ENCODE data around the gene RGL1. TPM values are rescaled to one million over a fixed set of nuclear protein-coding genes. Genes with fewer than 3 reads are reported as not detected.

Gene RGL1
- total RNA-seq, 1 experiment from 2014 or later = 74.0 TPM

- ChIA-PET CTCF (no interaction called here), POLR2A (ENCODE audit: low non-redundant PET) (no interaction called here)
- Histone ChIP-seq H3K36me3 (ENCODE audit: insufficient read depth, low read length, poor library complexity, severe bottlenecking) (peaks cover 14% of the 10 kb centered on the region), H3K9me3 (ENCODE audit: low read depth, low read length, poor library complexity, severe bottlenecking) (no peaks in the 10 kb centered on the region), H3K27ac (ENCODE audit: low read depth, low read length, poor library complexity, severe bottlenecking) (peak overlapping the region; percentile 82), H3K4me3 (ENCODE audit: low read depth, low read length, poor library complexity, severe bottlenecking) (peak overlapping the region; percentile 5), H3K27me3 (replicated peaks; ENCODE audit: insufficient read depth, low read depth, low read length, poor library complexity) (no peaks in the 10 kb centered on the region), H3K4me1 (ENCODE audit: insufficient read depth, low read length, poor library complexity, severe bottlenecking) (peaks cover 74% of the 10 kb centered on the region)
- BruUV-seq (replicated peaks) = no TSS peak
- no peak for DNase-seq (ENCODE audit: low spot score)
- intact Hi-C loops (cut with micrococcal nuclease; ENCODE audit: unreplicated experiment) = no loop called here
- TF ChIP-seq, protein P1, sequence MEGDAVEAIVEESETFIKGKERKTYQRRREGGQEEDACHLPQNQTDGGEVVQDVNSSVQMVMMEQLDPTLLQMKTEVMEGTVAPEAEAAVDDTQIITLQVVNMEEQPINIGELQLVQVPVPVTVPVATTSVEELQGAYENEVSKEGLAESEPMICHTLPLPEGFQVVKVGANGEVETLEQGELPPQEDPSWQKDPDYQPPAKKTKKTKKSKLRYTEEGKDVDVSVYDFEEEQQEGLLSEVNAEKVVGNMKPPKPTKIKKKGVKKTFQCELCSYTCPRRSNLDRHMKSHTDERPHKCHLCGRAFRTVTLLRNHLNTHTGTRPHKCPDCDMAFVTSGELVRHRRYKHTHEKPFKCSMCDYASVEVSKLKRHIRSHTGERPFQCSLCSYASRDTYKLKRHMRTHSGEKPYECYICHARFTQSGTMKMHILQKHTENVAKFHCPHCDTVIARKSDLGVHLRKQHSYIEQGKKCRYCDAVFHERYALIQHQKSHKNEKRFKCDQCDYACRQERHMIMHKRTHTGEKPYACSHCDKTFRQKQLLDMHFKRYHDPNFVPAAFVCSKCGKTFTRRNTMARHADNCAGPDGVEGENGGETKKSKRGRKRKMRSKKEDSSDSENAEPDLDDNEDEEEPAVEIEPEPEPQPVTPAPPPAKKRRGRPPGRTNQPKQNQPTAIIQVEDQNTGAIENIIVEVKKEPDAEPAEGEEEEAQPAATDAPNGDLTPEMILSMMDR (conservative IDR thresholded peaks at IDR 0.05; ENCODE audit: low read depth, low read length) = no peak
- no peak for TF ChIP-seq EZH2 (IDR thresholded peaks at IDR 0.05; ENCODE audit: borderline replicate concordance, low read depth, low read length, poor library complexity, severe bottlenecking)
Measured at GRCh38 chr1:183810121-183810520, 5.2 kb downstream of the RGL1 start.

- no peaks in the 10 kb centered on the region for H3K27me3 ChIP-seq (replicated peaks; ENCODE audit: insufficient read depth, low read depth, low read length, poor library complexity)
- CTCF ChIA-PET = no interaction called here
- no peak for DNase-seq (ENCODE audit: low spot score)
- TF ChIP-seq, protein P1 (conservative IDR thresholded peaks at IDR 0.05; ENCODE audit: low read depth, low read length) = no peak
- no peak for TF ChIP-seq EZH2 (IDR thresholded peaks at IDR 0.05; ENCODE audit: borderline replicate concordance, low read depth, low read length, poor library complexity, severe bottlenecking)
- H3K4me3 ChIP-seq (ENCODE audit: low read depth, low read length, poor library complexity, severe bottlenecking) = peak overlapping the region; percentile 2
- H3K27ac ChIP-seq (ENCODE audit: low read depth, low read length, poor library complexity, severe bottlenecking) = peak overlapping the region; percentile 82
- H3K4me1 ChIP-seq (ENCODE audit: insufficient read depth, low read length, poor library complexity, severe bottlenecking) = peaks cover 82% of the 10 kb centered on the region
- POLR2A ChIA-PET (ENCODE audit: low non-redundant PET) = no interaction called here
- intact Hi-C loops (cut with micrococcal nuclease; ENCODE audit: unreplicated experiment) = no loop called here
- no peaks in the 10 kb centered on the region for H3K9me3 ChIP-seq (ENCODE audit: low read depth, low read length, poor library complexity, severe bottlenecking)
- no TSS peak for BruUV-seq (replicated peaks)
- H3K36me3 ChIP-seq (ENCODE audit: insufficient read depth, low read length, poor library complexity, severe bottlenecking) = peaks cover 20% of the 10 kb centered on the region
Measured at GRCh38 chr1:183810756-183811544, 6.0 kb downstream of the RGL1 start.

DNA sequence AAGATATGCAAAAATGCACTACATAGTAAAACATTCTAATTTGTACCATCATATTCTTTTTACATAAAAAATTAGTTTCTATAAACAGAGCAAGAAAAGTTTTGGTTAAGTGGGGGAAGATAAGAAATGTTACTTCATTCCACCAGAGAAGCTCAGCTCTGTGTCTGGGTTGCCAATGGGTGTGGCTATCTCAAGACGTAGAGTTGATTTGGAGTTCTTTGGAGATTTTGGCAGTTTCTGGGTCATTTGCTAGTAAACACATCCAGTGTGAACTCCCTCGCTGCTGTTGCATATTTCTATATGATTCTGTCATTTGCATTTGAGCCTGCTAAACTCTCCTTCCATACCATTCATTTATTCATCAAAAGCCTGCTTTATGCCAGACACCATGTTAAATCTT is 7.2 kb downstream of the RGL1 start:
- intact Hi-C loops (cut with micrococcal nuclease; ENCODE audit: unreplicated experiment) = no loop called here
- H3K9me3 ChIP-seq (ENCODE audit: low read depth, low read length, poor library complexity, severe bottlenecking) = no peaks in the 10 kb centered on the region
- no peak for TF ChIP-seq EZH2 (IDR thresholded peaks at IDR 0.05; ENCODE audit: borderline replicate concordance, low read depth, low read length, poor library complexity, severe bottlenecking)
- TF ChIP-seq, protein P1 (conservative IDR thresholded peaks at IDR 0.05; ENCODE audit: low read depth, low read length) = no peak
- no TSS peak for BruUV-seq (replicated peaks)
- POLR2A ChIA-PET (ENCODE audit: low non-redundant PET) = interaction anchor here (0.7 kb wide), 1 partner anchor 15 kb away, joined by 3 read pairs; no protein-coding TSS in a partner anchor
- CTCF ChIA-PET = no interaction called here
- H3K4me1 ChIP-seq (ENCODE audit: insufficient read depth, low read length, poor library complexity, severe bottlenecking) = peaks cover 91% of the 10 kb centered on the region
- H3K4me3 ChIP-seq (ENCODE audit: low read depth, low read length, poor library complexity, severe bottlenecking) = peak overlapping the region; percentile 14
- H3K27me3 ChIP-seq (replicated peaks; ENCODE audit: insufficient read depth, low read depth, low read length, poor library complexity) = no peaks in the 10 kb centered on the region
- H3K27ac ChIP-seq (ENCODE audit: low read depth, low read length, poor library complexity, severe bottlenecking) = peak overlapping the region; percentile 82
- DNase-seq (ENCODE audit: low spot score) = no peak
- peaks cover 24% of the 10 kb centered on the region for H3K36me3 ChIP-seq (ENCODE audit: insufficient read depth, low read length, poor library complexity, severe bottlenecking)

Data from A673 (cell line).